SK-N-SH treated with all-trans-retinoic acid at 6 μM for 48 hours (cell line): ENCODE measurements around the gene EIF5.

Experiments used
- ATAC-seq: fragments of 200-7000 bp; cut with Tn5 transposase; 3 replicates; pipeline ENCODE4 v1.9.1; 2020; ENCODE audit warnings: mild to moderate bottlenecking, moderate library complexity
- ESRRG ChIP-seq: fragments of 250-450 bp; sonication (Bioruptor Pico); IDR thresholded peaks from 2 replicates; pipeline ENCODE4 v1.6.1; 2021; ENCODE audit warnings: mild to moderate bottlenecking
- OSR1 ChIP-seq: fragments of 250-450 bp; sonication (Bioruptor Pico); IDR thresholded peaks from 2 replicates; pipeline ENCODE4 v1.8.0; 2022; ENCODE audit warnings: moderate library complexity, mild to moderate bottlenecking, inconsistent platforms
- RARB ChIP-seq: fragments of 250-450 bp; sonication (Bioruptor Pico); IDR thresholded peaks from 2 replicates; pipeline ENCODE4 v1.8.0; 2021; ENCODE audit warnings: mild to moderate bottlenecking, moderate library complexity
- TCF4 ChIP-seq: fragments of 250-450 bp; sonication (Bioruptor Pico); IDR thresholded peaks from 2 replicates; pipeline ENCODE4 v1.8.0; 2021; ENCODE audit warnings: mild to moderate bottlenecking, moderate library complexity, borderline replicate concordance
- TOX ChIP-seq: fragments of 250-450 bp; sonication (Bioruptor Pico); IDR thresholded peaks from 2 replicates; pipeline ENCODE4 v1.8.0; 2021; ENCODE audit warnings: mild to moderate bottlenecking, moderate library complexity, borderline replicate concordance
- ZFP3 ChIP-seq: fragments of 250-450 bp; sonication (Bioruptor Pico); IDR thresholded peaks from 2 replicates; pipeline ENCODE4 v1.5.0; 2020; ENCODE audit warnings: mild to moderate bottlenecking, moderate library complexity
- ZNF565 ChIP-seq: fragments of 450-650 bp; formaldehyde crosslinking; conservative IDR thresholded peaks from 2 replicates; pipeline ENCODE4 v1.5.0; 2020; ENCODE audit warnings: low read depth, mild to moderate bottlenecking, moderate library complexity
- ZNF8 ChIP-seq: fragments of 450-650 bp; formaldehyde crosslinking; IDR thresholded peaks from 2 replicates; pipeline ENCODE4 v1.5.0; 2020; ENCODE audit warnings: mild to moderate bottlenecking, moderate library complexity
- TF ChIP-seq, protein P1 (sequence below): fragments of 250-450 bp; sonication (Bioruptor Pico); IDR thresholded peaks from 2 replicates; pipeline ENCODE4 v1.8.0; 2021; ENCODE audit warnings: low read depth, mild to moderate bottlenecking, moderate library complexity, borderline replicate concordance
- TF ChIP-seq, protein P2 (sequence below): fragments of 250-450 bp; sonication (Bioruptor Pico); IDR thresholded peaks from 2 replicates; pipeline ENCODE4 v1.5.0; 2020; ENCODE audit warnings: mild to moderate bottlenecking, moderate library complexity
- TF ChIP-seq, protein P3 (sequence below): fragments of 250-450 bp; sonication (Bioruptor Pico); IDR thresholded peaks from 2 replicates; pipeline ENCODE4 v1.5.1; 2021; ENCODE audit warnings: mild to moderate bottlenecking, moderate library complexity
- TF ChIP-seq, protein P4 (sequence below): fragments of 250-450 bp; sonication (Bioruptor Pico); IDR thresholded peaks from 2 replicates; pipeline ENCODE4 v1.5.1; 2020; ENCODE audit warnings: low read depth, mild to moderate bottlenecking, moderate library complexity
- TF ChIP-seq, protein P5 (sequence below): fragments of 250-450 bp; sonication (Bioruptor Pico); IDR thresholded peaks from 2 replicates; pipeline ENCODE4 v1.8.0; 2020; ENCODE audit warnings: mild to moderate bottlenecking, moderate library complexity, borderline replicate concordance

Gene EIF5

DNA sequence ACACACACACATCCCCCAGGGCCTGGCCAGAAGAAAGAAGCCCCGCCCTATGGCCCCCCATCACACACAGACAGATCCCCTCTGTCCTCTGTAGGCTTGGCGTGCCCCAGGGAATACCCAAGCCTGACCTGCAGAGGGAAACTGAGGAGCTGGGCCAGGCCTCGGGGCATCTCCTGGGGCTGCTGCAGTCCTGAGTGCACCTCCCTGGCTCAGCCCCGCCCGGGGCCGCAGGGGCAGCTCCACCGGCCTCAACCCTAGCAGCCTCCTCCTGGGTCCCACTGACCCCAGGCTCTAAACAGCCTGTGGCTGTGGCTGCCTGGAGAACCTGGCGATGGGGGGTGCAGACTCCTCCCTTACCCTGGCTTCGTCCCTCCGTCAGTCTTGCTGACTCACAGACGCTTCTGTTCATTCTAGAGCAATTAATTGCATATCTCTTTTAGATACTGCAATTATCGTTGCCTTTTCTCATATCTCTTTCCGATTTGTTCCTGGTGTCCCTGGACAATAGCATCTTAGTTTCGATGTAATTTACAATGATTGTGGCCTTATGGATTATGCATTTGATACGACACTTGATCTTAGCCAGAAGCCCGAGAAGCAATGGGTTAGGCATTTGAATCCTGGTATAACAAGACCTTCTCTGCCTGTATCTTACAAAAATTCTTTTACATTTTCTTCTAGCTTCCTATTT, 45.8 kb upstream of the EIF5 start:
- peak; percentile 26; the same call in 2 of the 3 replicates for ATAC-seq
- TF ChIP-seq RARB (no peak), TCF4 (CRISPR knock-in tag) (peak; percentile 43; the same call in 1 of the 2 replicates)
- TF ChIP-seq, all 23 proteins: peak for 1

DNA sequence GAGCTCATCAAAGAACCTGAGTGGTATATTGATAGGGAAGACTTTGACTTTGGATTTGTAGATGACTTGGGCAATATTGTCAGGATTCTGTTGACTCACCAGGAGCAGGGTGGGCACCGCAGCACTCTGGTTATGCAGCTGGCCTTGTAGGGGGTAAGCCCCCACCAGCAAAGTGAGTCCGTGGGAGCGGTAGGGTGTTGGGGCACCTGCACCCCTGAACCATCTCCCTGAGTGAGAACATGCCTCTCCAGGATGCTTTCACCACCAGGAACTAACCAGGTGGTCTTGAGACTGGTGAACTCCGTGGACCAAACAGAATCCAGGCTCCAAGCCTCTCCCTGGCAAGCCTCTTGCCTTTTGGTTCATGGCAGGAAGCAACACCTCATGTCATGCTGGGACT, 44.0 kb upstream of the EIF5 start:
- ATAC-seq: no peak
- TF ChIP-seq, protein P1, sequence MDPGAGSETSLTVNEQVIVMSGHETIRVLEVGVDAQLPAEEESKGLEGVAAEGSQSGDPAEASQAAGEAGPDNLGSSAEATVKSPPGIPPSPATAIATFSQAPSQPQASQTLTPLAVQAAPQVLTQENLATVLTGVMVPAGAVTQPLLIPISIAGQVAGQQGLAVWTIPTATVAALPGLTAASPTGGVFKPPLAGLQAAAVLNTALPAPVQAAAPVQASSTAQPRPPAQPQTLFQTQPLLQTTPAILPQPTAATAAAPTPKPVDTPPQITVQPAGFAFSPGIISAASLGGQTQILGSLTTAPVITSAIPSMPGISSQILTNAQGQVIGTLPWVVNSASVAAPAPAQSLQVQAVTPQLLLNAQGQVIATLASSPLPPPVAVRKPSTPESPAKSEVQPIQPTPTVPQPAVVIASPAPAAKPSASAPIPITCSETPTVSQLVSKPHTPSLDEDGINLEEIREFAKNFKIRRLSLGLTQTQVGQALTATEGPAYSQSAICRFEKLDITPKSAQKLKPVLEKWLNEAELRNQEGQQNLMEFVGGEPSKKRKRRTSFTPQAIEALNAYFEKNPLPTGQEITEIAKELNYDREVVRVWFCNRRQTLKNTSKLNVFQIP (CRISPR knock-in tag): no peak
- no peak for TF ChIP-seq RARB
- no peak for TF ChIP-seq TCF4 (CRISPR knock-in tag)
- TF ChIP-seq, protein P2, sequence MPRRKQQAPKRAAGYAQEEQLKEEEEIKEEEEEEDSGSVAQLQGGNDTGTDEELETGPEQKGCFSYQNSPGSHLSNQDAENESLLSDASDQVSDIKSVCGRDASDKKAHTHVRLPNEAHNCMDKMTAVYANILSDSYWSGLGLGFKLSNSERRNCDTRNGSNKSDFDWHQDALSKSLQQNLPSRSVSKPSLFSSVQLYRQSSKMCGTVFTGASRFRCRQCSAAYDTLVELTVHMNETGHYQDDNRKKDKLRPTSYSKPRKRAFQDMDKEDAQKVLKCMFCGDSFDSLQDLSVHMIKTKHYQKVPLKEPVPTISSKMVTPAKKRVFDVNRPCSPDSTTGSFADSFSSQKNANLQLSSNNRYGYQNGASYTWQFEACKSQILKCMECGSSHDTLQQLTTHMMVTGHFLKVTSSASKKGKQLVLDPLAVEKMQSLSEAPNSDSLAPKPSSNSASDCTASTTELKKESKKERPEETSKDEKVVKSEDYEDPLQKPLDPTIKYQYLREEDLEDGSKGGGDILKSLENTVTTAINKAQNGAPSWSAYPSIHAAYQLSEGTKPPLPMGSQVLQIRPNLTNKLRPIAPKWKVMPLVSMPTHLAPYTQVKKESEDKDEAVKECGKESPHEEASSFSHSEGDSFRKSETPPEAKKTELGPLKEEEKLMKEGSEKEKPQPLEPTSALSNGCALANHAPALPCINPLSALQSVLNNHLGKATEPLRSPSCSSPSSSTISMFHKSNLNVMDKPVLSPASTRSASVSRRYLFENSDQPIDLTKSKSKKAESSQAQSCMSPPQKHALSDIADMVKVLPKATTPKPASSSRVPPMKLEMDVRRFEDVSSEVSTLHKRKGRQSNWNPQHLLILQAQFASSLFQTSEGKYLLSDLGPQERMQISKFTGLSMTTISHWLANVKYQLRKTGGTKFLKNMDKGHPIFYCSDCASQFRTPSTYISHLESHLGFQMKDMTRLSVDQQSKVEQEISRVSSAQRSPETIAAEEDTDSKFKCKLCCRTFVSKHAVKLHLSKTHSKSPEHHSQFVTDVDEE: no peak
- TF ChIP-seq, protein P3, sequence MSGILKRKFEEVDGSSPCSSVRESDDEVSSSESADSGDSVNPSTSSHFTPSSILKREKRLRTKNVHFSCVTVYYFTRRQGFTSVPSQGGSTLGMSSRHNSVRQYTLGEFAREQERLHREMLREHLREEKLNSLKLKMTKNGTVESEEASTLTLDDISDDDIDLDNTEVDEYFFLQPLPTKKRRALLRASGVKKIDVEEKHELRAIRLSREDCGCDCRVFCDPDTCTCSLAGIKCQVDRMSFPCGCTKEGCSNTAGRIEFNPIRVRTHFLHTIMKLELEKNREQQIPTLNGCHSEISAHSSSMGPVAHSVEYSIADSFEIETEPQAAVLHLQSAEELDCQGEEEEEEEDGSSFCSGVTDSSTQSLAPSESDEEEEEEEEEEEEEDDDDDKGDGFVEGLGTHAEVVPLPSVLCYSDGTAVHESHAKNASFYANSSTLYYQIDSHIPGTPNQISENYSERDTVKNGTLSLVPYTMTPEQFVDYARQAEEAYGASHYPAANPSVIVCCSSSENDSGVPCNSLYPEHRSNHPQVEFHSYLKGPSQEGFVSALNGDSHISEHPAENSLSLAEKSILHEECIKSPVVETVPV (CRISPR knock-in tag): no peak
- no peak for TF ChIP-seq ZNF565
- no peak for TF ChIP-seq ESRRG (CRISPR knock-in tag)
- TF ChIP-seq ZFP3: no peak
- TF ChIP-seq, protein P4, sequence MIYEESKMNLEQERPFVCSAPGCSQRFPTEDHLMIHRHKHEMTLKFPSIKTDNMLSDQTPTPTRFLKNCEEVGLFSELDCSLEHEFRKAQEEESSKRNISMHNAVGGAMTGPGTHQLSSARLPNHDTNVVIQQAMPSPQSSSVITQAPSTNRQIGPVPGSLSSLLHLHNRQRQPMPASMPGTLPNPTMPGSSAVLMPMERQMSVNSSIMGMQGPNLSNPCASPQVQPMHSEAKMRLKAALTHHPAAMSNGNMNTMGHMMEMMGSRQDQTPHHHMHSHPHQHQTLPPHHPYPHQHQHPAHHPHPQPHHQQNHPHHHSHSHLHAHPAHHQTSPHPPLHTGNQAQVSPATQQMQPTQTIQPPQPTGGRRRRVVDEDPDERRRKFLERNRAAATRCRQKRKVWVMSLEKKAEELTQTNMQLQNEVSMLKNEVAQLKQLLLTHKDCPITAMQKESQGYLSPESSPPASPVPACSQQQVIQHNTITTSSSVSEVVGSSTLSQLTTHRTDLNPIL (CRISPR knock-in tag): no peak

DNA sequence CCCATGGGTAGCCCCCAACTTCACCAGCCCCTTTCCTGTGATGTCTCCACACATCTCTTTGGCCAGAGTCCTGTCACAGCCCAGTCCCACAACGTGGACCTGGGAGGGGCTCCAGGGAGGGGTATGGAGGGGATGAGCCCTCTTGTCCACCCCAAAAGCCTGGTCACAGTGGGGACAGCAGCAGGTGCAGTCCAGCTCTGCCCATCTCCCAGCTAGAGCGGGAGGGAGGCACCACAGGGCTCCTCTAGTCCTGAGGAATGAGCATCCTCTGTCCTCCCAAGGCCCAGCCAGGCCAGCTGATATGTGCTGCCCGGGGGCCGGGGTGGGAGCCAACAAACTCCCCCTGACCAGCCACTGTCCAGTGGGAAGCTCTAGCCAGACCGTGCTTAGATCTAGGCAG, 43.5 kb upstream of the EIF5 start:
- no peak for ATAC-seq
- TF ChIP-seq ZFP3 (no peak), ZNF8 (CRISPR knock-in tag) (no peak)

DNA sequence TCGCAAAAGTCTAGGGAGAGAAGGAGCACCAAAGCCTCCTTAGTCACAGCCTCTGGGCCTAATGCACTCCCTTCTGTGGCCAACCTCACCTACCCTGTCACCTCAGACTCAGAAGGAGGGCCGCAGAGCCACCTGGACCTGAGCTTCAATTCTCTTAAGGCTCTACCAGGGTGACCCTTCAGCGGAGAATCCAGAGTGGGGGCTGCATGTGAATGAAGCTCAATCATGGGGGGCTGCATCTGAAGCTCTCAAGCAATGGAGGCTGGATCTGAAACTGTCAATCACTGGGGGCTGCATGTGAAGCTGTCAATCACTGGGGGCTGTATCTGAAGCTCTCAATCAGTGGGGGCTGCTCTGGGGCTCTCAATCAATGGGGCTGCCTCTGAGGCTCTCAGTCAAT, 43.1 kb upstream of the EIF5 start:
- no peak for ATAC-seq
- TF ChIP-seq TOX (CRISPR knock-in tag) (no peak), OSR1 (CRISPR knock-in tag) (no peak)
- TF ChIP-seq, protein P1 (CRISPR knock-in tag): no peak
- TF ChIP-seq, protein P5, sequence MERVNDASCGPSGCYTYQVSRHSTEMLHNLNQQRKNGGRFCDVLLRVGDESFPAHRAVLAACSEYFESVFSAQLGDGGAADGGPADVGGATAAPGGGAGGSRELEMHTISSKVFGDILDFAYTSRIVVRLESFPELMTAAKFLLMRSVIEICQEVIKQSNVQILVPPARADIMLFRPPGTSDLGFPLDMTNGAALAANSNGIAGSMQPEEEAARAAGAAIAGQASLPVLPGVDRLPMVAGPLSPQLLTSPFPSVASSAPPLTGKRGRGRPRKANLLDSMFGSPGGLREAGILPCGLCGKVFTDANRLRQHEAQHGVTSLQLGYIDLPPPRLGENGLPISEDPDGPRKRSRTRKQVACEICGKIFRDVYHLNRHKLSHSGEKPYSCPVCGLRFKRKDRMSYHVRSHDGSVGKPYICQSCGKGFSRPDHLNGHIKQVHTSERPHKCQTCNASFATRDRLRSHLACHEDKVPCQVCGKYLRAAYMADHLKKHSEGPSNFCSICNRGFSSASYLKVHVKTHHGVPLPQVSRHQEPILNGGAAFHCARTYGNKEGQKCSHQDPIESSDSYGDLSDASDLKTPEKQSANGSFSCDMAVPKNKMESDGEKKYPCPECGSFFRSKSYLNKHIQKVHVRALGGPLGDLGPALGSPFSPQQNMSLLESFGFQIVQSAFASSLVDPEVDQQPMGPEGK: no peak
- TF ChIP-seq, all 23 proteins: peak for 0
